CD4-positive, alpha-beta T cell treated with Interleukin-10 for 1 hour (primary cell): Measurements from ENCODE around the gene LCN2.
A peak's percentile ranks its signal among the peaks of the same experiment; 100 is the strongest.
"Not testable (repeated sequence)": the region's sequence is repeated elsewhere in the genome, so short reads cannot be mapped to it uniquely, and the experiment has no call there.

Experiments
- DNase-seq: peaks from one replicate; pipeline ENCODE4 v3.0.0-alpha.2; 2020

Gene LCN2

GRCh38 chr9:128169925-128170324 lies 20.7 kb downstream of the LCN2 start:
- no peak for DNase-seq

- DNase-seq, result no peak
These were observed 24.8 kb downstream of the LCN2 start for GRCh38 chr9:128174062-128174461.

GRCh38 chr9:128175102-128175563 lies 25.9 kb downstream of the LCN2 start:
- DNase-seq, result no peak

- no peak for DNase-seq
These were observed 26.5 kb downstream of the LCN2 start for GRCh38 chr9:128175726-128176125.

- DNase-seq, result no peak
These were observed 29.7 kb downstream of the LCN2 start for GRCh38 chr9:128178806-128179431.

- no peak for DNase-seq
These were observed 30.7 kb downstream of the LCN2 start for GRCh38 chr9:128180001-128180400.

- DNase-seq, result no peak
These were observed 31.2 kb downstream of the LCN2 start for GRCh38 chr9:128180447-128180846.

GRCh38 chr9:128181480-128181879 lies 32.2 kb downstream of the LCN2 start:
- not testable (repeated sequence) for DNase-seq

- DNase-seq, result no peak
These were observed 33.8 kb downstream of the LCN2 start for GRCh38 chr9:128182893-128183588.

GRCh38 chr9:128185979-128186965 lies 37.0 kb downstream of the LCN2 start:
- no peak for DNase-seq

GRCh38 chr9:128187361-128187760 lies 38.1 kb downstream of the LCN2 start:
- DNase-seq, result no peak

GRCh38 chr9:128188209-128188608 lies 39.0 kb downstream of the LCN2 start:
- no peak for DNase-seq

- DNase-seq, result no peak
These were observed 40.8 kb downstream of the LCN2 start for GRCh38 chr9:128190013-128190412.

GRCh38 chr9:128190516-128191405 lies 41.5 kb downstream of the LCN2 start:
- no peak for DNase-seq

- peak; percentile 76 for DNase-seq
These were observed 42.3 kb downstream of the LCN2 start, which contains the start of gene CIZ1 for GRCh38 chr9:128191406-128192046. Gene CIZ1, minus strand, starts transcription at chr9:128191572. Its CDS starts 715 bp downstream, at chr9:128190857.

- DNase-seq, result peak; percentile 64
These were observed 43.5 kb downstream of the LCN2 start for GRCh38 chr9:128192601-128193371.

GRCh38 chr9:128193469-128194096 lies 44.3 kb downstream of the LCN2 start:
- no peak for DNase-seq

- no peak for DNase-seq
These were observed 52.5 kb downstream of the LCN2 start for GRCh38 chr9:128201441-128202369.

- DNase-seq, result no peak
These were observed 53.4 kb downstream of the LCN2 start for GRCh38 chr9:128202648-128203023.
